ENCODE results near the gene KIF4B.

DNA sequence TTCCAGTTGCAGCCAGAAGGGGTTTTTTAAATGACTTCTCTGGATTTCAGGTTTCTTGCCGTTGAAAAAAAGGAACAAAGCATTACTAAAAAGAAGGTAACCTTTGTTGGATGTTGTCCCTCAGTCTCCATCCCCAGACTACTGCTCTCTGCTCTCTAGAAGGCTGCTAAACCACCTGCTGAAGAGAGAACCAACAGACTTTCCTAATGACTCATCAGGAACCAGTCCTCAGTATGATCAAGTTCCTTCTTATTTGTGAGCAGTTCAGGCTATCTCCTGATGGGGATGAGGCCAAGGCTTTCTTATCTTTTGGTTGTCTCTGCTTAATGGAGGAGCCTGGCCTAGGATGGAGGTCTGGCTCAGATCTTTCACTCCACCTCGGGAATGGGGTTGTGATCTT lies 4.1 kb downstream of the KIF4B start:
- no peak for TF ChIP-seq POLR2AphosphoS5 (IDR thresholded peaks at IDR 0.05; ENCODE audit: low read depth, low read length)
- TF ChIP-seq, protein P1, sequence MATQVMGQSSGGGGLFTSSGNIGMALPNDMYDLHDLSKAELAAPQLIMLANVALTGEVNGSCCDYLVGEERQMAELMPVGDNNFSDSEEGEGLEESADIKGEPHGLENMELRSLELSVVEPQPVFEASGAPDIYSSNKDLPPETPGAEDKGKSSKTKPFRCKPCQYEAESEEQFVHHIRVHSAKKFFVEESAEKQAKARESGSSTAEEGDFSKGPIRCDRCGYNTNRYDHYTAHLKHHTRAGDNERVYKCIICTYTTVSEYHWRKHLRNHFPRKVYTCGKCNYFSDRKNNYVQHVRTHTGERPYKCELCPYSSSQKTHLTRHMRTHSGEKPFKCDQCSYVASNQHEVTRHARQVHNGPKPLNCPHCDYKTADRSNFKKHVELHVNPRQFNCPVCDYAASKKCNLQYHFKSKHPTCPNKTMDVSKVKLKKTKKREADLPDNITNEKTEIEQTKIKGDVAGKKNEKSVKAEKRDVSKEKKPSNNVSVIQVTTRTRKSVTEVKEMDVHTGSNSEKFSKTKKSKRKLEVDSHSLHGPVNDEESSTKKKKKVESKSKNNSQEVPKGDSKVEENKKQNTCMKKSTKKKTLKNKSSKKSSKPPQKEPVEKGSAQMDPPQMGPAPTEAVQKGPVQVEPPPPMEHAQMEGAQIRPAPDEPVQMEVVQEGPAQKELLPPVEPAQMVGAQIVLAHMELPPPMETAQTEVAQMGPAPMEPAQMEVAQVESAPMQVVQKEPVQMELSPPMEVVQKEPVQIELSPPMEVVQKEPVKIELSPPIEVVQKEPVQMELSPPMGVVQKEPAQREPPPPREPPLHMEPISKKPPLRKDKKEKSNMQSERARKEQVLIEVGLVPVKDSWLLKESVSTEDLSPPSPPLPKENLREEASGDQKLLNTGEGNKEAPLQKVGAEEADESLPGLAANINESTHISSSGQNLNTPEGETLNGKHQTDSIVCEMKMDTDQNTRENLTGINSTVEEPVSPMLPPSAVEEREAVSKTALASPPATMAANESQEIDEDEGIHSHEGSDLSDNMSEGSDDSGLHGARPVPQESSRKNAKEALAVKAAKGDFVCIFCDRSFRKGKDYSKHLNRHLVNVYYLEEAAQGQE (IDR thresholded peaks at IDR 0.05; ENCODE audit: insufficient read depth in 1 of 2, low read depth in 2 of 2, low read length in 2 of 2): no peak
- TF ChIP-seq FOXP2 (optimal IDR thresholded peaks at IDR 0.05; ENCODE audit: borderline replicate concordance, extremely low read depth, extremely low read length, insufficient read depth): no peak
- no peak for TF ChIP-seq SIN3A (IDR thresholded peaks at IDR 0.05; ENCODE audit: borderline replicate concordance, insufficient read depth, low read length)

Data from PFSK-1 (cell line).